ENCODE measurements around the gene BCKDHB.
"Not testable (repeated sequence)": the region's sequence is repeated elsewhere in the genome, so short reads cannot be mapped to it uniquely, and the experiment has no call there.

BCKDHB gene

GRCh38 chr6:80263585-80263984, 157.1 kb downstream of the BCKDHB start:
- DNase-seq (ENCODE audit: low read depth) = no peak

DNA sequence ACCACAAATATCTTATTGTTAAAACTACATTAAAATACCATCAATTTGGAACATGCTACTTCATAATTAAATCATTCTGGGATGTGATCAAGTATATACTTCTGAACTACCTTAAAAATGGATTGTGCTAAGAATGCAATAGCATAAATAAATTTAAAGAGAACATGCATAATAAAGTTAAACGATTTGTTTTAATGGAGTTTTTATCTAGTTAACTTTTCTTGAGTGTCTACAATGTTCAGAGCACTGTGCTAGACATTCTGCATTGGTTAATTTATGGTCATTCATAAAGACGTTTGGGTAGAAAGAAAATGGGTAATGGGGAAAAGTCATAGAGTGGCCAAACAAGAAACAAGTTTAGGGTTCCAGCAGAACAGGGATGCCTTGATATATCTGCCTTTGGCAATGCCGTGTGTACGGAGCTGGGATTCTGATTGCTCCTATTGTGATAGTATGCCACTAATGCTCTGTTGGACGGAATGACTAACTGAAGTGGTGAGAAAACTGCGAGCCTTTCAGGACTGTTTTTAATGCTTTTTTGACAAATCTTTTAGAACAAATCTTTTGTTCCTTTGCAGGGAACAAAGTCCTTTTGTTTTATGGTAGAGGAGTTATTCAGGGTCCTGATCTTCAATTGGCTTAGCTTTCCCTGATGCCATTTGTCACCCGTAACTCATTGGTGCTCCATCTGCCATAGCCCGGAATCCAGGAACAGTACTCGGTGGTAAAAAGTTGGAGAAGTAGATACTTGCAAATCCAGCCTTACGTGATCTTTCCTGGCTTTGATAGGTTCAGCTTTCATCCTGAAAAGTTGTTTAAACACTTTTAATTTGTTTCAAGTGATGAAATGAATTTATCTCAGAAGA, 162.6 kb downstream of the BCKDHB start:
- DNase-seq (ENCODE audit: low read depth) = no peak

GRCh38 chr6:80271074-80271473, 164.6 kb downstream of the BCKDHB start:
- DNase-seq (ENCODE audit: low read depth) = no peak

DNA sequence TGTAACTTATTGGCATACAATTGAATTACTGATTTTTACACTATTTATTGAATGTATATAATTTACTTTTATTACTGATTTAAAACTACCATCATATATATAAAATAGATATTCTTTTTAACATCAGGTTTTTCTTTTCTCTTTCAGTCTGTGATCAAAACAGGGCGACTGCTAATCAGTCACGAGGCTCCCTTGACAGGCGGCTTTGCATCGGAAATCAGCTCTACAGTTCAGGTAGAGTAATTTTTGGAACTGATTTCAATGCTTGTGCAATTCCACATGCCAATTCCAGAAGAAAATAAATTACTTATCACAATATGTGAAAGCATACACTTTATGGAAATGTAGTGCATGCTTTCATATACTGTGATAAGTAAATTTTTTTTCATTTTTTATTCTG, 166.5 kb downstream of the BCKDHB start:
- no peak for DNase-seq (ENCODE audit: low read depth)

- no peak for DNase-seq (ENCODE audit: low read depth)
These were observed 170.4 kb downstream of the BCKDHB start for GRCh38 chr6:80276861-80277260.

- DNase-seq (ENCODE audit: low read depth) = no peak
These were observed 171.0 kb downstream of the BCKDHB start for GRCh38 chr6:80277501-80277900.

- DNase-seq (ENCODE audit: low read depth) = no peak
These were observed 174.0 kb downstream of the BCKDHB start for GRCh38 chr6:80280262-80281010.

DNA sequence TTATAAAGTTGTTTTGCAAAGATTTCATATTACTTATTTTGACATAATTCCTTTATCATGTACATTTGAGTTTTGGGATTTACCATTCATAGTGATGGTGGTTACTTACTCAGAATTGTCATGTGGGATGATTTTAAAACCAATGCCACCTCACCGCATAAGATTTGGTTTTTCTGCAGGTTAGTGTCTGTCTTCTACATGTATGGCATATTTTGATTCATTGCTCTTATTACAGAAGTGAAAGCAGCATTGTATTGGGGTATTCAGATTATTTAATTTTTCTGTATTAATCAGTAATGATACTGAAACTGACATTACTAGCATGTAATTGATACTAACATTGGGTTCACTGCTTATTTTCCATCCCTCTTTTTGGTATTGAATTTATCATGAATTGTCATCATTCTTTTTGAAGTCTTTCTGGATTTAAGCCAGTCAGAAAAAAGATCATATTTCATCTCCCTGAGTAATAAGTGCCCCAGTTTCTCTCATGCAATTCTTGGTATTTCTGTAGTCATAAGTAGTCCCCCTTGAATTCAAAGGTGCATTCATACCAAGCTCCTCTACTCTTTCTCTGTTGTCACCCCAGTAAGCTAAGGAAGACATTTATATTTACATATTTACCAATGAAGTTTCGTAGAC, 176.6 kb downstream of the BCKDHB start:
- DNase-seq (ENCODE audit: low read depth) = no peak

GRCh38 chr6:80287112-80287511, 180.6 kb downstream of the BCKDHB start:
- DNase-seq (ENCODE audit: low read depth) = no peak

GRCh38 chr6:80287607-80288006, 181.1 kb downstream of the BCKDHB start:
- DNase-seq (ENCODE audit: low read depth) = no peak

DNA sequence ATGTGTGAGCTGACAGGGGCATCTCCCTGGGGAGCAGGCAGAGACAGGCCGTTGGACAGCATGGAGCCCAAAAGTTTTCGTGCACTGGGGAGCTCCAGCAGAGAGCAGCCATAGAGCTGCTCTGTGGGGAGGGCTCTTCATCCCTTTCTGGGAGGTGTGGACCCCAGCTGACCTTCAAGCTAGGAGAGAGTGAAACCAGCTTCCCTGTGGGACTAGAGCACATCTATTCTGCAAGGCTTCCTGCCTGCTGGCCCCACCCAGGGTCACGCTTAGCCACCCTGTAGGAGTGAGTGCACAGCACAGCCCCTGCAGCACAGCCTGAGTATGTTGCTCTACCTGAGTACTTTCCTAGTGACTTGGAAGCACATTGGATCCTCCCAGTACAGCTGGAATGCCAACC, 183.3 kb downstream of the BCKDHB start:
- DNase-seq (ENCODE audit: low read depth) = no peak

GRCh38 chr6:80294531-80294930, 188.1 kb downstream of the BCKDHB start:
- DNase-seq (ENCODE audit: low read depth) = not testable (repeated sequence)

- no peak for DNase-seq (ENCODE audit: low read depth)
These were observed 196.2 kb downstream of the BCKDHB start for GRCh38 chr6:80302716-80303115.

- no peak for DNase-seq (ENCODE audit: low read depth)
These were observed 197.5 kb downstream of the BCKDHB start for GRCh38 chr6:80304014-80304413.

DNA sequence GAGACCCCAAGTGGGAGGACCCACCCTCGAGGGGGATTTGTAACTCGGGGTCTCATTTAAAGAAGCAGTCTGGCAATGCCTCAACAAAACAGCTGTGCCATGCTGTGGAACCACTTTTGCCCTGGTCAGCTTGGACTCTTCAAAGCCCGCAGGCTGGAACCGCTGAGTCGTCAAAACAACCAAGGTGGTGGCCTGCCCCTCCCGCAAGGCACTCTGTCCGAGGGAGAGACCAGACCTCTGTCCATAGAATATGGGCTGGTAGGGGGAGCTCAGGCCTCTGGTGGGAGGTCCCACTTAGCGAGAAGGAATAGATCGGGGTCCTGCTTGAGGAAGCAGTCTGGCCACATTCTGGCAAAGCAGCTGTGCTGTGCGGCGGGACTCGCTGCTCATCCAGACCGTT, 208.1 kb downstream of the BCKDHB start:
- no peak for DNase-seq (ENCODE audit: low read depth)

DNA sequence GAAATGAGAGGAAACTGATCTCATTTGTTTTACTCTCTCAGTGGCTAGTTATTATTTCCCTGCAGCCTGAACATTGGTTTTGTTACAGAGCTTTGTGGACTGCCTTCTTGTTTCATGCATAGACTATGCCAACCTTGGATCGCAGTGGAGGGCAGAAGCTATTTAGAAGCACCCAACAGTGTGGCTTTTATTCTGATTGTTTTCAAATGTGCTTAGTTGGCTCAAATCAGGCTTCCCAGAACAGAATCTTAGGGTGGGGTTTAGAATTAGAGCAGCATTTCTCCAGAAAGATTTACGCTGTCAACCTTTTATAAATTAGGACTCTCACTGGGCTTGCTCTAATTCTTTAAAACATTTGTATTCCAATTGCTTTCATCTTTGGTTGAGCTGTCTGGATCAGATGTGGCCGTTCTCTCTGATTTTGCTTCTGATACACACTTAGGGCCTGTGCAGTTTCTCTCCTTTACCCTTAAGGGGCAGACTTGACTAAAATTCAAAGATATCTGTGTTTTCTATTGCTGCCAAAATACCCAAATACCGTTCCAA, 210.3 kb downstream of the BCKDHB start:
- DNase-seq (ENCODE audit: low read depth) = no peak

DNA sequence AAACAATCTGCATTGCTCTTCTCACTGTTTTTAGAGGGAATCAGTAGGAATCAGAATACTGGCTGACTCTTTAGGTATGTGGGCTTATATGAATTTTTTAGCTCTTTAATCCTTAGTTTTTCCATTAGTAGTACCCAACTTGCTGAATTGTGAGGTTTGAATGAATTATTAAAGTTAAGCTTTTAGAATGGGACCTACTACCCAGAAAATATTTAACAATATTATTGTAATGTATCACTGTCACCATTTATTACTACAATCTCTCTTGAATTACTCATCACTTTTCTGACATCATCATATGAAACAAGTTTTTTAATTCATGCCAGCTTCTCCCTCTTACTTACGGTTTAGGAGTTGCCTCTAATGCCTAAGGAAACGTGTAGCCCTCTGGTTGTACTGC, 212.7 kb downstream of the BCKDHB start:
- no peak for DNase-seq (ENCODE audit: low read depth)

DNA sequence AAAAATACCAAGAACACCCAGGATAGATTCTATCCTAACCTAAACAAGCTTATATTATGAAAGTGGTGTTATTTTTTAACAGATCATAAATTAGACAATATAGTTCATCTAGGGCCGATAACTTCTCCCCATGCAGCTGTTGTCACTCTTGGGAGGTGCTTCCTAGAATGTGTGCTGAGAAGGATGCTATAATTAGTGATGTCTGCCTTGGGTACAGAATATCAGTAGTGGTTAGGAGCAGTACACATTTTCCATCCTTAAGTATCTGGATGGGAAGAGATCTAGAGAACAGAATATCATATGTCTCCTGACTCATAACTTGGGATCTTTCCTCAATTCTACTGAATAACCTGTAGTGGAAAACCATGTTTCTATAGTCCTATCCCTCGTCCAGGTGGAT, 214.5 kb downstream of the BCKDHB start:
- DNase-seq (ENCODE audit: low read depth) = no peak

- DNase-seq (ENCODE audit: low read depth) = no peak
These were observed 219.3 kb downstream of the BCKDHB start for GRCh38 chr6:80325742-80326141.

- DNase-seq (ENCODE audit: low read depth) = no peak
These were observed 222.2 kb downstream of the BCKDHB start for GRCh38 chr6:80328652-80329051.

- DNase-seq (ENCODE audit: low read depth) = no peak
These were observed 223.0 kb downstream of the BCKDHB start for GRCh38 chr6:80329496-80329895.

DNA sequence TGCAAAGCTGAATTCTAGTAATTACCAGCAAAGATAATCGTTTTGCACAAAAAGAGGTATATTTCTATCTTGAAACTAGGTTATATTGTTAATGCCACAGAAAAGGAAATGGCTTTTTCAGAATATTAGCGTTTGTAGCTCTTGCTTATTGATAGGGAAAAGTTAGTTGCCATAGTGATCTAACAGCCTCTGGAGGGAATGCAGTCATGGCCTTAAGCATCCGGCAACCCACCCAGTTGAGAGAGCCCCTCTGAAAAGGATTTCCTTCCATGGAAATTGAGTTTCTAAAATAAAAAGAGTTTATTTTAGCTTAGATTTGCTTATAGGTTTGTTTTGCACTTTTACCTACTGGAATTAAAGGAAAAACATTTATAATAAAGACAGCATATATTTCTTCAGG, 224.5 kb downstream of the BCKDHB start:
- no peak for DNase-seq (ENCODE audit: low read depth)

DNA sequence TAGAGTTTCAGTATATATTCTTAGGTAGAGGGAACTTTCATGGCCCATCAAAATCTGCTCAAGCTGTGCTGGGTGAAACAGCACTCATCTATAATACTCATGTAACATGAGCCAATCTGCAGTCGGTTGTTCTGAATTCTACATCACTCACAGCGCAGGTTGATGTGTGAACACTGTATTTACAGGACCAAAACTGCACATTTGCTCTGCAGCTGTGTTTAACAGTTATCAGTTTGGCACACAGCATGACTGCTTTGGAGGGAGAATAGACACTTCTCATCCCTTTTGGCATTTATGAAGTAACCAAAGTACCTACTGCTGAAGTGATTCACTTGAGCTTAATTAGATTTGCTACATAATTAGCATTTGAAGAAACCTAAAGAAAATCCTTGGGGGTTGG, 225.1 kb downstream of the BCKDHB start:
- no peak for DNase-seq (ENCODE audit: low read depth)
